H9 (cell line): ENCODE results near the gene AMBRA1. TPM values are rescaled to one million over a fixed set of nuclear protein-coding genes. Genes with fewer than 3 reads are reported as not detected.

Source experiments
- DNase-seq: peaks from one replicate; pipeline ENCODE4 v3.0.0-alpha.2; 2017
- H2AFZ ChIP-seq: one replicate; pipeline ENCODE4 v1.6.1; 2013; ENCODE audit warnings: mild to moderate bottlenecking, low read length, control low read depth, moderate library complexity
- H2AK5ac ChIP-seq: 2 replicates; pipeline ENCODE4 v1.6.1; 2013; ENCODE audit warnings: low read length, control low read depth, mixed read lengths; ENCODE audit not compliant: insufficient read length
- H2BK120ac ChIP-seq: one replicate; pipeline ENCODE4 v1.6.1; 2013; ENCODE audit warnings: low read depth, mild to moderate bottlenecking, low read length, control low read depth, inconsistent platforms; ENCODE audit not compliant: poor library complexity, severe bottlenecking
- H2BK12ac ChIP-seq: 2 replicates; pipeline ENCODE4 v1.6.1; 2013; ENCODE audit warnings: low read length, control low read depth, mixed read lengths, low read depth; ENCODE audit not compliant: insufficient read length
- H2BK15ac ChIP-seq: 2 replicates; pipeline ENCODE4 v1.6.1; 2013; ENCODE audit warnings: low read depth, low read length, control low read depth
- H2BK20ac ChIP-seq: one replicate; pipeline ENCODE4 v1.6.1; 2013; ENCODE audit warnings: low read depth, mild to moderate bottlenecking, low read length, control low read depth, inconsistent platforms; ENCODE audit not compliant: poor library complexity, severe bottlenecking
- H2BK5ac ChIP-seq: 2 replicates; pipeline ENCODE4 v1.6.1; 2013; ENCODE audit warnings: low read length, control low read depth, mixed read lengths; ENCODE audit not compliant: insufficient read length
- H3K14ac ChIP-seq: 2 replicates; pipeline ENCODE4 v1.6.1; 2013; ENCODE audit warnings: low read length, control low read depth; ENCODE audit not compliant: insufficient read depth
- H3K18ac ChIP-seq: 2 replicates; pipeline ENCODE4 v1.6.1; 2013; ENCODE audit warnings: low read depth, mild to moderate bottlenecking, mixed read lengths, low read length, control low read depth; ENCODE audit not compliant: insufficient read length
- H3K23ac ChIP-seq: 2 replicates; pipeline ENCODE4 v1.6.1; 2013; ENCODE audit warnings: low read length, control low read depth, mixed read lengths, low read depth; ENCODE audit not compliant: insufficient read length
- H3K23me2 ChIP-seq: 2 replicates; pipeline ENCODE4 v1.6.1; 2013; ENCODE audit warnings: low read depth, mild to moderate bottlenecking, mixed read lengths, low read length, control low read depth; ENCODE audit not compliant: insufficient read length, poor library complexity, severe bottlenecking
- H3K27ac ChIP-seq: 2 replicates; pipeline ENCODE4 v1.5.1; 2013; ENCODE audit warnings: low read length, control low read depth, mixed read lengths, low read depth; ENCODE audit not compliant: insufficient read length
- H3K27me3 ChIP-seq: 2 replicates; pipeline ENCODE4 v1.6.1; 2013; ENCODE audit warnings: low read length, control low read depth, inconsistent platforms; ENCODE audit not compliant: insufficient read depth
- H3K4ac ChIP-seq: 2 replicates; pipeline ENCODE4 v1.6.1; 2013; ENCODE audit warnings: low read depth, mild to moderate bottlenecking, control low read depth, inconsistent platforms, low read length, moderate library complexity
- H3K4me1 ChIP-seq: 2 replicates; pipeline ENCODE4 v1.6.1; 2013; ENCODE audit warnings: low read length, control low read depth, inconsistent platforms; ENCODE audit not compliant: insufficient read depth
- H3K4me2 ChIP-seq: 2 replicates; pipeline ENCODE4 v1.6.1; 2013; ENCODE audit warnings: low read length, control low read depth, mixed read lengths; ENCODE audit not compliant: insufficient read length, insufficient read depth
- H3K56ac ChIP-seq: 2 replicates; pipeline ENCODE4 v1.6.1; 2013; ENCODE audit warnings: low read depth, mild to moderate bottlenecking, mixed read lengths, low read length, control low read depth; ENCODE audit not compliant: insufficient read length
- H3K79me1 ChIP-seq: 2 replicates; pipeline ENCODE4 v1.6.1; 2013; ENCODE audit warnings: low read depth, mild to moderate bottlenecking, moderate library complexity, low read length, control low read depth, inconsistent platforms; ENCODE audit not compliant: insufficient read depth, poor library complexity, severe bottlenecking
- H3K79me2 ChIP-seq: 2 replicates; pipeline ENCODE4 v1.6.1; 2013; ENCODE audit warnings: low read length, control low read depth, inconsistent platforms; ENCODE audit not compliant: insufficient read depth
- H3K9ac ChIP-seq: 2 replicates; pipeline ENCODE4 v1.6.1; 2013; ENCODE audit warnings: low read length, control low read depth, mixed read lengths; ENCODE audit not compliant: insufficient read length; ENCODE audit errors: extremely low read depth
- H3K9me3 ChIP-seq: one replicate; pipeline ENCODE4 v1.6.1; 2013; ENCODE audit warnings: low read depth, low read length, inconsistent platforms; ENCODE audit not compliant: control insufficient read depth
- H3T11ph ChIP-seq: one replicate; pipeline ENCODE4 v1.6.1; 2013; ENCODE audit warnings: mild to moderate bottlenecking, low read length, control low read depth, inconsistent platforms
- H4K20me1 ChIP-seq: one replicate; pipeline ENCODE4 v1.6.1; 2013; ENCODE audit not compliant: control insufficient read depth, insufficient read length, insufficient read depth
- H4K5ac ChIP-seq: 2 replicates; pipeline ENCODE4 v1.6.1; 2013; ENCODE audit warnings: low read depth, mild to moderate bottlenecking, mixed read lengths, low read length, control low read depth; ENCODE audit not compliant: insufficient read length
- H4K8ac ChIP-seq: replicated peaks from 2 replicates; pipeline ENCODE4 v1.6.1; 2013; ENCODE audit warnings: low read length, control low read depth, mixed read lengths, low read depth; ENCODE audit not compliant: insufficient read length
- H4K91ac ChIP-seq: 2 replicates; pipeline ENCODE4 v1.6.1; 2013; ENCODE audit warnings: low read depth, mild to moderate bottlenecking, moderate library complexity, mixed read lengths, low read length, control low read depth; ENCODE audit not compliant: insufficient read length
- H3K27ac Mint-ChIP-seq, 3 experiments: 2 replicates in 2 of 3; 3 replicates in 1 of 3; pipeline ENCODE4 v1.8.0; 2020 to 2021; ENCODE audit warnings: mixed read lengths in 3 of 3, mild to moderate bottlenecking in 1 of 3, moderate library complexity in 1 of 3
- H3K27me3 Mint-ChIP-seq: 2 replicates; pipeline ENCODE4 v1.8.0; 2021; ENCODE audit warnings: low read depth, mild to moderate bottlenecking, moderate library complexity, mixed read lengths
- H3K36me3 Mint-ChIP-seq, 3 experiments: 2 replicates in 2 of 3; 3 replicates in 1 of 3; pipeline ENCODE4 v1.8.0; 2020 to 2021; ENCODE audit warnings: low read depth in 3 of 3, mixed read lengths in 3 of 3; ENCODE audit not compliant: insufficient read depth in 1 of 3
- H3K4me1 Mint-ChIP-seq, 2 experiments: 2 replicates each; pipeline ENCODE4 v1.8.0; 2020; ENCODE audit warnings: mixed read lengths in 2 of 2
- H3K4me3 Mint-ChIP-seq, 2 experiments: 2 replicates in 1 of 2; 3 replicates in 1 of 2; pipeline ENCODE4 v1.8.0; 2020 to 2021; ENCODE audit warnings: mild to moderate bottlenecking in 2 of 2, mixed read lengths in 2 of 2, moderate library complexity in 1 of 2
- H3K9me3 Mint-ChIP-seq, 2 experiments: 2 replicates in 1 of 2; 3 replicates in 1 of 2; pipeline ENCODE4 v1.8.0; 2020; ENCODE audit warnings: mild to moderate bottlenecking in 2 of 2, mixed read lengths in 2 of 2, moderate library complexity in 1 of 2
- CTCF ChIP-seq: fragments of 200-600 bp; sonication (generic); conservative IDR thresholded peaks from 3 replicates; pipeline ENCODE4 v1.8.0; 2021; ENCODE audit warnings: antibody characterized with exemption, mild to moderate bottlenecking
- WGBS: extraction: QIAGEN DNeasy Blood & Tissue Kit; methylation state at CpG from one replicate; pipeline ENCODE4 v1.1.7; 2013; ENCODE audit warnings: missing lambda C conversion rate, low lambda C conversion rate, mixed read lengths; ENCODE audit not compliant: insufficient read length; ENCODE audit errors: extremely low coverage; 5-methylcytosine and 5-hydroxymethylcytosine counted together
- total RNA-seq: library from RNA; stranded (reverse); gene quantifications from 2 replicates; pipeline ENCODE4 v1.2.1, GENCODE V29; 2021

AMBRA1 gene
- total RNA-seq, 1 experiment from 2014 or later, result 37.5 TPM

- Mint-ChIP-seq H3K27me3 (peaks cover 72% of the 10 kb centered on the region), H3K36me3 (peaks cover 5 to 10% (median 9%) of the 10 kb centered on the region in 3 experiments; a peak in 5 of 7 replicates), H3K9me3 (no peaks in the 10 kb centered on the region), H3K4me1 (peaks cover 26 to 50% of the 10 kb centered on the region in 2 experiments), H3K27ac (no peak overlapping the region), H3K4me3 (peak overlapping the region in 1 of 2 experiments; percentile 39; a peak in 2 of 5 replicates)
- no peak overlapping the region for H2AFZ ChIP-seq
- H3K4me2 ChIP-seq, result no peak overlapping the region
- no peaks in the 10 kb centered on the region for H3K9me3 ChIP-seq
- H3K9ac ChIP-seq, result no peak overlapping the region
- no peak overlapping the region for H4K91ac ChIP-seq
- peaks cover 13% of the 10 kb centered on the region for H3K23me2 ChIP-seq
- no peak overlapping the region for H3K18ac ChIP-seq
- H3K4ac ChIP-seq, result no peak overlapping the region
- no peak overlapping the region for H4K8ac ChIP-seq
- H3T11ph ChIP-seq, result no peak overlapping the region
- no peaks in the 10 kb centered on the region for H4K20me1 ChIP-seq
- no peak overlapping the region for H3K14ac ChIP-seq
- no CpG with 5 or more reads among the region's 24 CpGs for WGBS
- H3K27ac ChIP-seq, result no peak overlapping the region
- H4K5ac ChIP-seq, result no peak overlapping the region
- no peak overlapping the region for H2BK20ac ChIP-seq
- H2BK5ac ChIP-seq, result no peak overlapping the region
- peaks cover under 1% of the 10 kb centered on the region; the same call in 1 of the 2 replicates for H3K4me1 ChIP-seq
- DNase-seq, result no peak
- H3K23ac ChIP-seq, result no peak overlapping the region
- H2BK12ac ChIP-seq, result no peak overlapping the region
- H3K79me1 ChIP-seq, result no peaks in the 10 kb centered on the region
- H2AK5ac ChIP-seq, result no peak overlapping the region
- H3K27me3 ChIP-seq, result peaks cover 20% of the 10 kb centered on the region; the same call in 1 of the 2 replicates
- no peak overlapping the region for H2BK120ac ChIP-seq
- no peak overlapping the region for H3K56ac ChIP-seq
- H2BK15ac ChIP-seq, result no peak overlapping the region
- TF ChIP-seq CTCF, result no peak
- no peaks in the 10 kb centered on the region for H3K79me2 ChIP-seq
Observed at GRCh38 chr11:46387919-46388618, 205.8 kb downstream of the AMBRA1 start.
